ENCODE measurements around the gene NACC2.

The NACC2 gene

DNA sequence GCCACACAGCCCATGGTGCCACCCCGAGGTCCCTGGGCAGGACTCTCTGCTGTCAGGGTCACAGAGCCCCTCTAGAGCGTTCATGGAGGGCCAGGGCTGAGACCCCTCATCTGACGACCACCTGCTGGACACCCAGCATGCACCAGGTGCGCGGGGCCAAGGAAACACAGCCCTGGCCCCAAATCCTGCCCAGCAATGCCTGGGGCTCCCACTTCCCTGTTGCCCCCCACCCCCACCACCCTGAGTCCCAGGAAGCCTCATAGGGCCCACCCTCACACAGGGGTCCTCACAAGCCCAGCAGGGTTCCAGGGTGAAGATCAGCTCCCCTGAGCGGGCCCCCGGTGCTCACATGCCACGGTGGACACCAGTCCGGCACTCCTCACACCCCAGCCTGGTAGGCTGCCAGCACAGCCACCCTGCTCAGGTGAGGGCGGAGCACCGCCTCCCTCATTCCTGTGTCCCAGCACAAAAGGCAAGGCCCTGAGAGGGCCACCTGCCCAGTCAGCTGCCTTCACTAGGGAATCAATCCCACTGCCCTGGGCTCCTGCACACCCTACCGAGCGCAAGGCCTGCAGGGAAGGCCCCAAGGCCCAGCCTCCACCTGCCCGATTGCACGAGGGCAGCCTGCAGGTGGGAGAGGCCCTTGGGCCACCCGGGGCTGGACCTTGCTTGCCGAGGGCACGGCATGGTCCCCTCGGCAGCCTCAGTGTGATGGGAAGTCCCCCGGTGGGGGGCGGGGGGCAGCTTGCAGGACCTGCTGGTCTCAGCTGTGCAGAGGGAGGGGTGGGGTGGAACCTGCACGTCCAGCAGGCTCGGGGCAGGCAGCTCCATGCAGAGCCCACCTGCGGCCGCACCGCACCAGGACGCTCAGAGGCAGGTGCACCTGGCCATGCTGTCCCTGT is 77.5 kb downstream of the NACC2 start:
- TF ChIP-seq RARB (CRISPR knock-in tag; IDR thresholded peaks at IDR 0.05) = no peak
- TF ChIP-seq ZNF70 (CRISPR knock-in tag; IDR thresholded peaks at IDR 0.05) = no peak
- TF ChIP-seq GLIS3 (CRISPR knock-in tag; IDR thresholded peaks at IDR 0.05) = no peak
- TF ChIP-seq, protein P1, sequence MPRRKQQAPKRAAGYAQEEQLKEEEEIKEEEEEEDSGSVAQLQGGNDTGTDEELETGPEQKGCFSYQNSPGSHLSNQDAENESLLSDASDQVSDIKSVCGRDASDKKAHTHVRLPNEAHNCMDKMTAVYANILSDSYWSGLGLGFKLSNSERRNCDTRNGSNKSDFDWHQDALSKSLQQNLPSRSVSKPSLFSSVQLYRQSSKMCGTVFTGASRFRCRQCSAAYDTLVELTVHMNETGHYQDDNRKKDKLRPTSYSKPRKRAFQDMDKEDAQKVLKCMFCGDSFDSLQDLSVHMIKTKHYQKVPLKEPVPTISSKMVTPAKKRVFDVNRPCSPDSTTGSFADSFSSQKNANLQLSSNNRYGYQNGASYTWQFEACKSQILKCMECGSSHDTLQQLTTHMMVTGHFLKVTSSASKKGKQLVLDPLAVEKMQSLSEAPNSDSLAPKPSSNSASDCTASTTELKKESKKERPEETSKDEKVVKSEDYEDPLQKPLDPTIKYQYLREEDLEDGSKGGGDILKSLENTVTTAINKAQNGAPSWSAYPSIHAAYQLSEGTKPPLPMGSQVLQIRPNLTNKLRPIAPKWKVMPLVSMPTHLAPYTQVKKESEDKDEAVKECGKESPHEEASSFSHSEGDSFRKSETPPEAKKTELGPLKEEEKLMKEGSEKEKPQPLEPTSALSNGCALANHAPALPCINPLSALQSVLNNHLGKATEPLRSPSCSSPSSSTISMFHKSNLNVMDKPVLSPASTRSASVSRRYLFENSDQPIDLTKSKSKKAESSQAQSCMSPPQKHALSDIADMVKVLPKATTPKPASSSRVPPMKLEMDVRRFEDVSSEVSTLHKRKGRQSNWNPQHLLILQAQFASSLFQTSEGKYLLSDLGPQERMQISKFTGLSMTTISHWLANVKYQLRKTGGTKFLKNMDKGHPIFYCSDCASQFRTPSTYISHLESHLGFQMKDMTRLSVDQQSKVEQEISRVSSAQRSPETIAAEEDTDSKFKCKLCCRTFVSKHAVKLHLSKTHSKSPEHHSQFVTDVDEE (CRISPR knock-in tag; IDR thresholded peaks at IDR 0.05) = no peak
- TF ChIP-seq ESRRG (CRISPR knock-in tag; IDR thresholded peaks at IDR 0.05) = no peak
- TF ChIP-seq OSR1 (CRISPR knock-in tag; IDR thresholded peaks at IDR 0.05) = no peak
- TF ChIP-seq, protein P2, sequence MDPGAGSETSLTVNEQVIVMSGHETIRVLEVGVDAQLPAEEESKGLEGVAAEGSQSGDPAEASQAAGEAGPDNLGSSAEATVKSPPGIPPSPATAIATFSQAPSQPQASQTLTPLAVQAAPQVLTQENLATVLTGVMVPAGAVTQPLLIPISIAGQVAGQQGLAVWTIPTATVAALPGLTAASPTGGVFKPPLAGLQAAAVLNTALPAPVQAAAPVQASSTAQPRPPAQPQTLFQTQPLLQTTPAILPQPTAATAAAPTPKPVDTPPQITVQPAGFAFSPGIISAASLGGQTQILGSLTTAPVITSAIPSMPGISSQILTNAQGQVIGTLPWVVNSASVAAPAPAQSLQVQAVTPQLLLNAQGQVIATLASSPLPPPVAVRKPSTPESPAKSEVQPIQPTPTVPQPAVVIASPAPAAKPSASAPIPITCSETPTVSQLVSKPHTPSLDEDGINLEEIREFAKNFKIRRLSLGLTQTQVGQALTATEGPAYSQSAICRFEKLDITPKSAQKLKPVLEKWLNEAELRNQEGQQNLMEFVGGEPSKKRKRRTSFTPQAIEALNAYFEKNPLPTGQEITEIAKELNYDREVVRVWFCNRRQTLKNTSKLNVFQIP (CRISPR knock-in tag; IDR thresholded peaks at IDR 0.05; ENCODE audit: borderline replicate concordance, low read depth) = no peak
- no peak for TF ChIP-seq ZFP30 (CRISPR knock-in tag; IDR thresholded peaks at IDR 0.05)
- no peak for TF ChIP-seq TCF4 (CRISPR knock-in tag; IDR thresholded peaks at IDR 0.05; ENCODE audit: borderline replicate concordance)
- TF ChIP-seq BACH2 (CRISPR knock-in tag; IDR thresholded peaks at IDR 0.05; ENCODE audit: borderline replicate concordance) = no peak
- no peak for TF ChIP-seq SNAI2 (CRISPR knock-in tag; IDR thresholded peaks at IDR 0.05)
- no peak for TF ChIP-seq ZNF565 (CRISPR knock-in tag; conservative IDR thresholded peaks at IDR 0.05; ENCODE audit: low read depth)
- ATAC-seq = no peak

DNA sequence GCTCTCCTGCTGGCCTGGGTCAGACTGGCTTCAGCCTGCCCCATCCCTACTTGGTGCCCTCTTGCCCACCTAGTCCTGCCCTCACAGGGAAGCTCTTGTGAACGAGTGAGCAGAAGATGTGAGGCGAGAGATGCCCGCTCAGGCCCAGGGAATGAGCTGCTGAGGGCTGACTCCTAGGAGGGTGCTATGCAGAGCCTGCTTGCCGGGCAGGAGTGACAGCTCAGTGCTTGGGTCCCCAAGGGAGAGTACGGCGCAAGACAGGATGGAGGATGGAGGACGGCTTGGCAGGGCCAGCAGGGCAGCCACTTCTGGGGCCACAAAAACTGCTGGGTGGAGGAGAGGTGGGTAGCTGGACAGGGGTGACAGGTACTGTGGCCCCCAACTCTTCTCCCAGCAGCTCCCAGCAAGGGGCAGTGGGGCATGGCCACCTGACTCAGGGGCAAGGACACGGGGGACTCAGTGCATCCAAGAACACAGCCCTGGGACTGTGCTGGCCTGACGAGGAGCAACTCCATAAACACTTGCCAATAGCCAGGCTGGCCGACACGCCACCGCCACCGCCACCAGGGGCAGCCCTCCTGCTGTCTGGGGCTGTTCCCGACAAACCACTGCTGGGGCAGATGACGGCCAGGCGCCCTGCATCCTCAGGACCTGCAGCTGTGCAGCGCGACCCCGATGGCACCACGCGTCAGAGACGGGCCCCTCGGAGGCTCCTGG is 78.4 kb downstream of the NACC2 start:
- TF ChIP-seq ARNTL (CRISPR knock-in tag; IDR thresholded peaks at IDR 0.05; ENCODE audit: borderline replicate concordance, low read depth) = no peak
- no peak for TF ChIP-seq ZC3H10 (CRISPR knock-in tag; IDR thresholded peaks at IDR 0.05)
- TF ChIP-seq BACH2 (CRISPR knock-in tag; IDR thresholded peaks at IDR 0.05; ENCODE audit: borderline replicate concordance) = no peak
- no peak for TF ChIP-seq GLIS3 (CRISPR knock-in tag; IDR thresholded peaks at IDR 0.05)
- TF ChIP-seq ZFP30 (CRISPR knock-in tag; IDR thresholded peaks at IDR 0.05) = no peak
- ATAC-seq = no peak

DNA sequence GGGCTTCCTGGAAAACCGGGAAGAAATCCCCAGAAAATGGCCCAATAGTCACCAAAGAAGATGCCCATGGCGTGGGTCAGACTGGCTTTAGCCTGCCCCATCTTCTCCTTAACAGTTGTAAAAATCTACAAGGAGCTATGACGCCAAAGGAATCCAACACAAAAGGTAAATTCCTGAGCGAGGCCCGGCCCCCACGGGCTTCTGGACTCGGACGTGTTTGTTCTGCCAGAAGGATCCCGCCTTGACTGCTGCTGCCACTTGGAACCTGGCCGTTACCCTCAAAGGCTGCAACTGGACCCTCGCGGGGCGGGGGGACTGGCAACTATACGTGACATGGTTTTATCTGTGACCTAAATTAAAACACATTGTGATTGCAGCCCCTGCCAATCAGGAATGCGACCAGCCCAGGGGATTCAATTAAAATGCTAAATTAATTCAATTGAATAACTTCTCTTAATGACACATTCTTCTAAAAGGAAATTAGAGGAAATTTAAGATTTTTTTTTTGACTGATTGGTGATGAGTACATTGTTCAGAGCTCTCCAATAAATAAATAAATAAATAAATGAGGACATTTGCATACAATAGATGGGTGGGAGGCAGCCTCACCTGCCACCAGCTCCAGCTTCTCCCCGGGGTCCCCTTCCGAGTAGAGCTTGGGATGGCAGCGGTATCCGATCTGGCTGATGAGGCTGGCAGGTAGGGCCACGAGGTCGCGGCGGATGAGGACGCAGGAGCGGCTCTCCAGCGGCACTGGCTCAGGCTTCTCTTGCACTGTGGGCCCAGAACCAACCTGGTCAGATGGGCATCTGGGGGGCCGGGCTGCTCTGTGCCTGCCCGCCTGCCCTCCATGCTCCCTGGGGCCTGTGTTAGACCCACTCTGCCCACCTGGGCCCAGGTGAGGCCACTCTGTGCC is 79.2 kb downstream of the NACC2 start:
- no peak for TF ChIP-seq ARNTL (CRISPR knock-in tag; IDR thresholded peaks at IDR 0.05; ENCODE audit: borderline replicate concordance, low read depth)
- TF ChIP-seq, protein P1 (CRISPR knock-in tag; IDR thresholded peaks at IDR 0.05) = no peak
- TF ChIP-seq ZNF70 (CRISPR knock-in tag; IDR thresholded peaks at IDR 0.05) = no peak
- TF ChIP-seq ESRRG (CRISPR knock-in tag; IDR thresholded peaks at IDR 0.05) = no peak
- TF ChIP-seq TCF4 (CRISPR knock-in tag; IDR thresholded peaks at IDR 0.05; ENCODE audit: borderline replicate concordance) = no peak
- no peak for ATAC-seq

DNA sequence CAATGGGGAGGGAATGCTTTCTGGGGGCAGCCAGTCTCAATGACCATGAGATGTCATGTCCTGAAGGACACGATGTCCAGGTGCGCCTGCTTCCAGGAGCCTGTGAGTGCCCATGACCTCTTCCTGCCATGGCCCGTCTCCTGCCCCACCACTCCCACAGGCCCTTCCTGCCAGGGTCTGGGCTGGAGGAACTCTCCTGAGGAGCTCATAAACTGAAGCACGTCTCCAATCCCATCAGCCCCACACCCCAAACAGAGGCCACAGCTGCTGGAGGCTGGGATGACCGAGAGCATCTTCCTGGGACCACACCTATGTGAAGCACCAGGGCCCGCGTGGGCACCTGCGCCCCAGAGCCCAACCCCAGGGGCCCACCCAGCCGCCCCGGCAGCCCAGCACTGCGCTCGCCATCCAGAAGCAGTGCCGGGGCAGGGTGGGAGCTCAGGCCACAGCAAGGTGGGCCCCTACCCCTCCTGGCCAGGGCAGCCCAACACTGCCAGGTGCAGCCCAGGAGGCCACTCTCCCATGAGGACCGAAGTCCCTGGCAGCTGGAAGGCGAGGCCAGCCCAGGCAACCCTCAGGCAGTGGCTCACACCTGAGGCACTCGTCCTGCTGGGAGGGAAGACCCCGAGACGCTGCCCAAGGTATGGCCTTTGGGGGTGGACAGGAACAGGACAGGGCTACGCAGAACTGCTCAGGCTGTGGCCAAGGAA is 80.0 kb downstream of the NACC2 start:
- no peak for ATAC-seq
- TF ChIP-seq ZC3H10 (CRISPR knock-in tag; IDR thresholded peaks at IDR 0.05) (no peak), ZFP30 (CRISPR knock-in tag; IDR thresholded peaks at IDR 0.05) (no peak), BACH2 (CRISPR knock-in tag; IDR thresholded peaks at IDR 0.05; ENCODE audit: borderline replicate concordance) (no peak), SNAI2 (CRISPR knock-in tag; IDR thresholded peaks at IDR 0.05) (no peak), ZFP3 (CRISPR knock-in tag; IDR thresholded peaks at IDR 0.05) (no peak), RARB (CRISPR knock-in tag; IDR thresholded peaks at IDR 0.05) (no peak), TCF4 (CRISPR knock-in tag; IDR thresholded peaks at IDR 0.05; ENCODE audit: borderline replicate concordance) (no peak), TOX (CRISPR knock-in tag; IDR thresholded peaks at IDR 0.05; ENCODE audit: borderline replicate concordance) (no peak), CSDC2 (CRISPR knock-in tag; IDR thresholded peaks at IDR 0.05) (no peak), ZNF70 (CRISPR knock-in tag; IDR thresholded peaks at IDR 0.05) (no peak)
- TF ChIP-seq, protein P2 (CRISPR knock-in tag; IDR thresholded peaks at IDR 0.05; ENCODE audit: borderline replicate concordance, low read depth) = no peak
- TF ChIP-seq, protein P1 (CRISPR knock-in tag; IDR thresholded peaks at IDR 0.05) = no peak
